Peyer's patch (tissue), 4 donors: ENCODE data around the gene STING1. TPM values are rescaled to one million over a fixed set of nuclear protein-coding genes. Genes with fewer than 3 reads are reported as not detected.
"Not testable (repeated sequence)": the region's sequence is repeated elsewhere in the genome, so short reads cannot be mapped to it uniquely, and the experiment has no call there.

Experiments used
- DNase-seq, 3 donors: peaks; one replicate each; pipeline ENCODE4 v3.0.0-alpha.2; 2017 to 2019
- H3K27ac ChIP-seq, 4 donors: fragments of 200-600 bp; sonication (generic); one replicate each; pipeline ENCODE4 v1.5.1; 2016 to 2019
- H3K27me3 ChIP-seq, 2 donors: fragments of 200-600 bp; sonication (generic); one replicate each; pipeline ENCODE4 v1.5.1; 2019
- H3K36me3 ChIP-seq, 3 donors: fragments of 200-600 bp; sonication (generic); one replicate each; pipeline ENCODE4 v1.5.1; 2016 to 2019
- H3K4me1 ChIP-seq, 4 donors: fragments of 200-600 bp; sonication (generic); one replicate each; pipeline ENCODE4 v1.5.1; 2016 to 2019
- H3K4me3 ChIP-seq, 4 donors: fragments of 200-600 bp; sonication (generic); 1 replicate in 3 of 4; 2 replicates in 1 of 4; pipeline ENCODE4 v1.5.1; 2016 to 2019; ENCODE audit warnings: mild to moderate bottlenecking in 1 of 4
- H3K9me3 ChIP-seq, 4 donors: fragments of 200-600 bp; sonication (generic); one replicate each; pipeline ENCODE4 v1.5.1; 2016 to 2019; ENCODE audit warnings: mild to moderate bottlenecking in 1 of 4
- POLR2A ChIP-seq, 2 donors: fragments of 450-650 bp; IDR thresholded peaks; one replicate each; pipeline ENCODE4 v1.5.1; 2017; ENCODE audit warnings: antibody characterized with exemption in 2 of 2, mild to moderate bottlenecking in 2 of 2, moderate library complexity in 2 of 2
- total RNA-seq, 4 donors: library from RNA; depleted of rRNA; stranded (reverse); fragments of >200 nt; gene quantifications; one replicate each; pipeline ENCODE4 v1.1.0, GENCODE V29; 2016
- TF ChIP-seq, protein P1 (sequence below), 6 experiments: fragments of 450-650 bp in 4 of 6; fragments of 200-600 bp in 2 of 6; sonication (generic) in 1 of 6; IDR thresholded peaks; one replicate each; pipeline ENCODE4 v1.5.1; 2017 to 2019; ENCODE audit warnings: antibody characterized with exemption in 6 of 6, mild to moderate bottlenecking in 3 of 6, moderate library complexity in 1 of 6

STING1 gene
- total RNA-seq, 4 donors from 2014 or later: 9.5 to 48.7 (median 18.0) TPM

GRCh38 chr5:139486201-139486600, 3.6 kb upstream of the STING1 start:
- Histone ChIP-seq H3K36me3 (no peaks in the 10 kb centered on the region), H3K9me3 (no peaks in the 10 kb centered on the region), H3K27ac (no peak overlapping the region), H3K27me3 (no peaks in the 10 kb centered on the region), H3K4me3 (no peak overlapping the region), H3K4me1 (peaks cover 0 to 11% (median 0%) of the 10 kb centered on the region in 4 donors)
- no peak for TF ChIP-seq POLR2A (IDR thresholded peaks at IDR 0.05)
- TF ChIP-seq, protein P1, sequence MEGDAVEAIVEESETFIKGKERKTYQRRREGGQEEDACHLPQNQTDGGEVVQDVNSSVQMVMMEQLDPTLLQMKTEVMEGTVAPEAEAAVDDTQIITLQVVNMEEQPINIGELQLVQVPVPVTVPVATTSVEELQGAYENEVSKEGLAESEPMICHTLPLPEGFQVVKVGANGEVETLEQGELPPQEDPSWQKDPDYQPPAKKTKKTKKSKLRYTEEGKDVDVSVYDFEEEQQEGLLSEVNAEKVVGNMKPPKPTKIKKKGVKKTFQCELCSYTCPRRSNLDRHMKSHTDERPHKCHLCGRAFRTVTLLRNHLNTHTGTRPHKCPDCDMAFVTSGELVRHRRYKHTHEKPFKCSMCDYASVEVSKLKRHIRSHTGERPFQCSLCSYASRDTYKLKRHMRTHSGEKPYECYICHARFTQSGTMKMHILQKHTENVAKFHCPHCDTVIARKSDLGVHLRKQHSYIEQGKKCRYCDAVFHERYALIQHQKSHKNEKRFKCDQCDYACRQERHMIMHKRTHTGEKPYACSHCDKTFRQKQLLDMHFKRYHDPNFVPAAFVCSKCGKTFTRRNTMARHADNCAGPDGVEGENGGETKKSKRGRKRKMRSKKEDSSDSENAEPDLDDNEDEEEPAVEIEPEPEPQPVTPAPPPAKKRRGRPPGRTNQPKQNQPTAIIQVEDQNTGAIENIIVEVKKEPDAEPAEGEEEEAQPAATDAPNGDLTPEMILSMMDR (IDR thresholded peaks at IDR 0.05): no peak
- DNase-seq: no peak

- H3K9me3 ChIP-seq, H3K27me3 ChIP-seq, H3K36me3 ChIP-seq: not testable (repeated sequence)
- DNase-seq: peak in 1 of 3 donors; percentile 7
- Histone ChIP-seq H3K27ac (peak overlapping the region; percentile 74 to 93 (median 87)), H3K4me3 (peak overlapping the region in 3 of 4 donors; percentile 34 to 55 (median 55)), H3K4me1 (peaks cover 0 to 26% (median 0%) of the 10 kb centered on the region in 4 donors)
Measured at GRCh38 chr5:139482890-139483208, 291 bp upstream of the STING1 start.

- peak in 1 of 3 donors; percentile 22 for DNase-seq
- H3K4me3 ChIP-seq: peak overlapping the region; percentile 34 to 55 (median 44)
- peak overlapping the region; percentile 74 to 93 (median 87) for H3K27ac ChIP-seq
- H3K36me3 ChIP-seq: peaks cover 0 to 13% (median 0%) of the 10 kb centered on the region in 3 donors
- H3K9me3 ChIP-seq: no peaks in the 10 kb centered on the region
- peaks cover 0 to 26% (median 0%) of the 10 kb centered on the region in 4 donors for H3K4me1 ChIP-seq
- TF ChIP-seq POLR2A (IDR thresholded peaks at IDR 0.05): no peak
- TF ChIP-seq, protein P1 (IDR thresholded peaks at IDR 0.05): no peak
- no peaks in the 10 kb centered on the region for H3K27me3 ChIP-seq
Measured at GRCh38 chr5:139481580-139482049, 943 bp downstream of the STING1 start.

DNA sequence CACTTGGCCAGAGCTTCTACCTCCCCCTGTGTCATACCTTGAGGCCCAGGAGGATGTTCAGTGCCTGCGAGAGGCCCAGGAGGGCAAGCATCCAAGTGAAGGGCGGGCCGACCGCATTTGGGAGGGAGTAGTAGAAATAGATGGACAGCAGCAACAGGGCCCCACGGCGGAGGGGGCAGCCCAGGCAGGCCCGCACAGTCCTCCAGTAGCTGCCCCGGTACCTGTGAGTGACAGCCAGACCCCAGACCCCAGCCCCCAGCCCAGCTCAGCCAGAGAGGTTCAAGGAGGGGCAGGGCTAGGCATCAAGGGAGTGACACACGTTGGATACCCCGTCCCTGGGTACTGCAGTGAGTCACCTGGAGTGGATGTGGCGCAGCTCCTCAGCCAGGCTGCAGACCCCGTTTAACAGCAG, 1.4 kb downstream of the STING1 start:
- Histone ChIP-seq H3K9me3 (no peaks in the 10 kb centered on the region), H3K4me3 (peak overlapping the region; percentile 34 to 55 (median 44)), H3K27ac (peak overlapping the region; percentile 74 to 93 (median 87)), H3K27me3 (no peaks in the 10 kb centered on the region), H3K4me1 (peaks cover 0 to 26% (median 0%) of the 10 kb centered on the region in 4 donors), H3K36me3 (peaks cover 0 to 17% (median 0%) of the 10 kb centered on the region in 3 donors)
- peak in 1 of 3 donors; percentile 63 for DNase-seq
- TF ChIP-seq, protein P1 (IDR thresholded peaks at IDR 0.05): no peak
- no peak for TF ChIP-seq POLR2A (IDR thresholded peaks at IDR 0.05)

- not testable (repeated sequence) for H3K27ac ChIP-seq, H3K27me3 ChIP-seq, H3K4me3 ChIP-seq, H3K9me3 ChIP-seq, DNase-seq
- peaks cover 0 to 35% (median 0%) of the 10 kb centered on the region in 4 donors for H3K4me1 ChIP-seq
- H3K36me3 ChIP-seq: peaks cover 0 to 20% (median 0%) of the 10 kb centered on the region in 3 donors
Measured at GRCh38 chr5:139479729-139480128, 2.8 kb downstream of the STING1 start.

DNA sequence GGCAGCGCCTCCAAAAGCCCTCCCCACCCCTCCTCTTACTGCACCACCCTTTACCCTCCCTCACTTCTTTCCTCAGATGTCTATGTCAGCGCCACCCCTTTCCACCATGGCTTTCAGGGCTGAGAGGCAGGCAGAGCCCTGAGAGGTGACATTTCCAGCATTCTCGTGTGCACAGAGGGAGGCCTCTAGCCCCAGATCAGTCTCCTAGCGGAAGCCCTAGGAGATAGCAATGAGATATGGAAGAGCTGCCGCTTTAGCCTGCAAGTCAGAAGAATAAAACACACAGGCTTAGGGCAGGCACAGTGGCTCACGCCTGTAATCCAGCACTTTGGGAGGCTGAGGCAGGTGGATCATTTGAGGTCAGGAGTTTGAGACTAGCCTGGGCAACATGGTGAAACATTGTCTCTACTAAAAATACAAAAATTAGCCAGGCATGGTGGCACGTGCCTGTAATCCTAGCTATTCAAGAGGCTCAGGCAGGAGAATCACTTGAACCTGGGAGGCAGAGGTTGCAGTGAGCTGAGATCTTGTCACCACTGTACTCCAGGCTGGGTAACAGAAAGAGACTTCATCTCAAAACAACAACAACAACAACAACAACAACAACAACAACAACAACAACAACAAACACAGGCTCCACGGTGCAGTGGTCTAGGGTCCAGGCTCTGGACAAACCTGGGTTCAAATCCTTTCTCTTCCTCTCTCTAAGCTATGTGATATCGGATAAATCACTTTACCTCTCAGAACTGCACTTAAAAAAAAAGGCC, 3.7 kb downstream of the STING1 start:
- not testable (repeated sequence) for H3K27ac ChIP-seq, H3K4me3 ChIP-seq, DNase-seq, H3K9me3 ChIP-seq, H3K27me3 ChIP-seq
- peaks cover 0 to 42% (median 0%) of the 10 kb centered on the region in 4 donors for H3K4me1 ChIP-seq
- H3K36me3 ChIP-seq: peaks cover 0 to 20% (median 0%) of the 10 kb centered on the region in 3 donors

DNA sequence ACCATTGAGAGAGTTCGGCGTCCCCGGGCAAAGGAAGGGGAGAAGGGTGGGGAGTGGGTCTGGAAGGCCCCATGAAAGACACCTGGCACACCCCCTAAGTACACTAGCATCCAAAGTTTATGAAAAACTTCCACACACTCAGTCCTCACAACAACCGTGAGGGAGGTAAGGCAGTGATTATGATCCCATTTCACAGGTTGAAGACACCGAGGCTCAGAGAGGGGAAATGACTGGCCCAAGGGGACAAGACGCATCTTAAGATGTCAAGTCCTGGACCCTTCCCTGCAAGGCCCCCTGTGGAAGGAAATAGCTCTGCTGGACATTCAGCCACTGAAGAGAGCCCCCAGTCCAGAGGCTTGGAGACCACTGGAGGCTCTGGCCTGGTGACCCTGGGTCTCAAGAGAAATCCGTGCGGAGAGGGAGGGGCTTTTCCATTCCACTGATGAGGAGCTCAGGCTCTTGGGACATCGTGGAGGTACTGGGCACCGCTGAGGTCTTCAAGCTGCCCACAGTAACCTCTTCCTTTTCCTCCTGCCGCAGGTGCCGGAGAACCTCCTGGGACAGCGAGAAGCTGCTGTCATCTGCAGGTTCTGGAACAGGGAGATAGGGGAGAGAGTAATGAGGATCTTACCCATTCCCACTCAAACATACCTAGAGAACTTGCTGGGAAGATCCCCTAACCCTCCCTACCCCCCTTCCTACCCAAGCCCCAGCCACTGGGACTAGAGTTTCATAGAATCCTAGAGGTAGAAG, 6.5 kb downstream of the STING1 start:
- peaks cover 0 to 52% (median 3%) of the 10 kb centered on the region in 4 donors for H3K4me1 ChIP-seq
- DNase-seq: no peak
- H3K4me3 ChIP-seq: no peak overlapping the region
- H3K27me3 ChIP-seq: no peaks in the 10 kb centered on the region
- TF ChIP-seq, protein P1 (IDR thresholded peaks at IDR 0.05): no peak
- TF ChIP-seq POLR2A (IDR thresholded peaks at IDR 0.05): no peak
- peak overlapping the region in 2 of 4 donors; percentile 2 to 26 for H3K27ac ChIP-seq
- H3K9me3 ChIP-seq: no peaks in the 10 kb centered on the region
- peaks cover 0 to 20% (median 0%) of the 10 kb centered on the region in 3 donors for H3K36me3 ChIP-seq
